ENCODE data around the gene TAL1. TPM values are rescaled to one million over a fixed set of nuclear protein-coding genes. Genes with fewer than 3 reads are reported as not detected.

Gene TAL1
- total RNA-seq, 4 donors from 2014 or later: 3.1 to 10.0 (median 5.7) TPM

DNA sequence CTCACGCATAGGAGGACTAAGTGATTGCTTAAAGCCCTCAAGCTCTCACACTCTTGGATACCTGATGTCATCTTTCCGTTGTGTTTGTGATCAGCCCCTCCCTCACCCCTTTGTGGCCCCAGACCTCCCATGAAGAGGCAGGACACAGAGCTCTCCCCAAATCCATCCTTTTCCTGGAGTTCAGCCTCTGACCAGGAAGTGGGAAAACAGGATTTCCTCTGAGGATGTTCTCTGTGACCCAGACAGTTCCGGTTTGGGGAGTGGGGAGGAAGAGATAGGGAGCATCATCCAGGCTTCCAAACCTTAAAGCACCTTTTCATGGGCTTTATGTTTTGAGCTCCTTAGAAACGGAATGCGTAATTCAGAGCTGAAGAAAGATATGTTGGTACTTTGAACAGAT lies 11.9 kb upstream of the TAL1 start:
- no peak for DNase-seq (ENCODE audit: low spot score in 2 of 2)
- TF ChIP-seq, protein P1, sequence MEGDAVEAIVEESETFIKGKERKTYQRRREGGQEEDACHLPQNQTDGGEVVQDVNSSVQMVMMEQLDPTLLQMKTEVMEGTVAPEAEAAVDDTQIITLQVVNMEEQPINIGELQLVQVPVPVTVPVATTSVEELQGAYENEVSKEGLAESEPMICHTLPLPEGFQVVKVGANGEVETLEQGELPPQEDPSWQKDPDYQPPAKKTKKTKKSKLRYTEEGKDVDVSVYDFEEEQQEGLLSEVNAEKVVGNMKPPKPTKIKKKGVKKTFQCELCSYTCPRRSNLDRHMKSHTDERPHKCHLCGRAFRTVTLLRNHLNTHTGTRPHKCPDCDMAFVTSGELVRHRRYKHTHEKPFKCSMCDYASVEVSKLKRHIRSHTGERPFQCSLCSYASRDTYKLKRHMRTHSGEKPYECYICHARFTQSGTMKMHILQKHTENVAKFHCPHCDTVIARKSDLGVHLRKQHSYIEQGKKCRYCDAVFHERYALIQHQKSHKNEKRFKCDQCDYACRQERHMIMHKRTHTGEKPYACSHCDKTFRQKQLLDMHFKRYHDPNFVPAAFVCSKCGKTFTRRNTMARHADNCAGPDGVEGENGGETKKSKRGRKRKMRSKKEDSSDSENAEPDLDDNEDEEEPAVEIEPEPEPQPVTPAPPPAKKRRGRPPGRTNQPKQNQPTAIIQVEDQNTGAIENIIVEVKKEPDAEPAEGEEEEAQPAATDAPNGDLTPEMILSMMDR (IDR thresholded peaks at IDR 0.05): no peak
- no peak for TF ChIP-seq EP300 (IDR thresholded peaks at IDR 0.05)
- TF ChIP-seq POLR2A (IDR thresholded peaks at IDR 0.05): no peak
- Histone ChIP-seq H3K9me3 (no peaks in the 10 kb centered on the region), H3K27ac (no peak overlapping the region), H3K36me3 (no peaks in the 10 kb centered on the region), H3K4me3 (no peak overlapping the region), H3K27me3 (peaks cover 0 to 35% of the 10 kb centered on the region in 2 donors), H3K4me1 (no peaks in the 10 kb centered on the region)
- WGBS, 2 donors: 61 to 63% methylated on average over 5 of the region's 5 CpGs

DNA sequence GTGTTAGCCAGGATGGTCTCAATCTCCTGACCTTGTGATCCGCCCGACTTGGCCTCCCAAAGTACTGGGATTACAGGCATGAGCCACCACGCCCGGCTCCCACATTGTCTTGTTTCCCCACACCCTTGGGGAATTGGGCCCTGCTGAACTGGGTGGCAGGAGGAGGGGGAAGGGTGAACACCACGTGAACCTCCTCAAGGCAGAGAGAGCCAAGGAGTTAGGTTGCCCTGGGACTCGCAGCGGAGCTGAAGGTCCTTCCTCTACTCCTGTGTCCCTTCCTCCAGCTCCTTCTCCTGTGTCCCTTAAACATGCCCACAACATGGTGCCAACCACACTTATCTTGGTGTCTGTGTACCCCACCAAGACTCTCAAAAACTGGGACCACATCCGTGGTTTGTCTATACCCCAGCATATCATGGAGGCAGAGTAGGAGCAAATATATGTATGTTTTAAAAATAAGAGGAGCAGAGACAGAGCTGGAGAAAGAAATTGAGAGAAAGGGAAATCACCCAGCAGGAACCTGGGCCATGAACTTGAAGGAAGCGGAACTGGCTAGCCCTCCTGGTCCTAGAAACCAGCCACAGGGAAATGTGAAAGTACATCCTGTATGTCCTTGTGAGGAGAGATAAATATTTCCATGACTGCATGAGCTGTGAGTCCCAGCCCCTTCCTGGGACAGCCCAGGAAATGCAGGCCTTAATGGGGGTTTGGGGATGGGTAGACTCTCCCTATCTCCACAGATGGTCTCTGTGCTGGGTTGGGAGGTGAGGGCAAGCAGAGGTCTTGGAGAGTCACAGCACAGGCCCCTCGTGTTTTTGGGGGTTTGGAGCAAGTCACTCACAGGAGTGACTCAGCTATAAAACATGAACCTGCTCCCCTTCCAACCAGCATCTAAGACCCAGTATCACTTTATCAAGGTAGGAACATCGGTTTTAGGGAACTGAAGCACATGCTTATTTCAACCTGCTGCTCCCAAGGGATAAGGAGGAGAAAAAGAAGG lies 9.4 kb upstream of the TAL1 start:
- Histone ChIP-seq H3K27me3 (peaks cover 0 to 35% of the 10 kb centered on the region in 2 donors), H3K36me3 (no peaks in the 10 kb centered on the region), H3K4me3 (no peak overlapping the region), H3K27ac (no peak overlapping the region), H3K4me1 (no peaks in the 10 kb centered on the region), H3K9me3 (no peaks in the 10 kb centered on the region)
- WGBS, 2 donors: 63 to 79% methylated on average over 11 of the region's 11 CpGs
- no peak for TF ChIP-seq EP300 (IDR thresholded peaks at IDR 0.05)
- TF ChIP-seq POLR2A (IDR thresholded peaks at IDR 0.05): no peak
- TF ChIP-seq, protein P1 (IDR thresholded peaks at IDR 0.05): no peak
- DNase-seq (ENCODE audit: low spot score in 2 of 2): no peak

DNA sequence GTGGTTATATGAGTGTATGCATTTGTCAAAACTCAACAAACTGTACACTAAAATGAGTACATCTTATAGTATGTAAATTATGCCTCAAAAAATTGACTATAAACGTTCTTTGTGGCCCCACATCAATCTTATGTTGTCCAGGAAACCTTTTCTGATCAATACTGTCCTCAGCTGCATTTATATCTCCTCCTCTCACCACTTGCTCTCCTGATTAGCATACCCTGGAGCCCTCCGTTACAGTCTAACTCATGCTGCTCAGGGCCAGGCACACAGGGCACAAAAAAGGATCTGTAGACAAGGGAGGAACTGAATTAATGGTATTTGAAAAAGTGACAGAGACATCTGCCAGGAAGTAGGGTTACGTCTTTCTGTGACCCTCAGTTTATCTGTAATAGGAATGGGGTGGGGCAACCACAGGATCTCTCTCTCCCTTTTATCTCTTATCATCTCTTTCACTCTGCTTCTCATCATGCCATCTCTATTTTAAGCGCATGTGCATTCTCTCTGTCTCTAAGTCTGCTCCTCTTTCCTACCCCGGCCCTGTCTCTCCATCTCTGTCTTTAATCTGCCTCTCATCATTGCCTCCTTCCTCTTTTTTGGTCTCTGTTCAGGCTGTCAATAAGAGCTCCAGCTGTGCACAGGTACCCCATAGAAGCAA lies 7.0 kb upstream of the TAL1 start:
- Histone ChIP-seq H3K27ac (no peak overlapping the region), H3K27me3 (peaks cover 0 to 46% of the 10 kb centered on the region in 2 donors), H3K4me3 (no peak overlapping the region), H3K36me3 (no peaks in the 10 kb centered on the region), H3K4me1 (peaks cover 0 to 4% (median 0%) of the 10 kb centered on the region in 4 donors), H3K9me3 (no peaks in the 10 kb centered on the region)
- 63 to 74% methylated on average over 5 of the region's 5 CpGs for WGBS, 2 donors
- DNase-seq (ENCODE audit: low spot score in 2 of 2): no peak
- TF ChIP-seq, protein P1 (IDR thresholded peaks at IDR 0.05): no peak
- TF ChIP-seq EP300 (IDR thresholded peaks at IDR 0.05) (no peak), POLR2A (IDR thresholded peaks at IDR 0.05) (no peak)

DNA sequence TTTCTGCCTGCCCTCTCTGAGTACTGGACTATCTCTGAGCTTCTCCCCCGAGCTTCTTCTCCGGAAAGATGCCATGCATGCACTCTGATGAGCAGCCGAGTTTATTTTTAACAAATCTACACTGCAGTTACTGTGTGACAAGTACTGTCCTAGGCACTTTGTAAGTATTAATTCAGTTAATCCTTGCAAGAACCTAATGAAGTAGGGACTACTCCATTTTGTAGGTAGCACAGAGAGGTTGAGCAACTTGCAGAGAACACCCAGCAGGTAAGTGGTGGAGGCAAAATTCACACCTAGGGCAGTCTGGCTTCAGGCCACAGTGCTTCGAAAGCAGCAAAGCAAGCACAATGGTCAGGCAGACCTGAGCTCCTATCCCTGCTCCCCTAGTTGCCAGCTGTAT lies 3.8 kb upstream of the TAL1 start:
- H3K9me3 ChIP-seq: no peaks in the 10 kb centered on the region
- H3K4me1 ChIP-seq: peaks cover 0 to 20% (median 11%) of the 10 kb centered on the region in 4 donors
- TF ChIP-seq EP300 (IDR thresholded peaks at IDR 0.05) (no peak), POLR2A (IDR thresholded peaks at IDR 0.05) (no peak)
- TF ChIP-seq, protein P1 (IDR thresholded peaks at IDR 0.05): no peak
- H3K27ac ChIP-seq: no peak overlapping the region
- H3K4me3 ChIP-seq: no peak overlapping the region
- no peaks in the 10 kb centered on the region for H3K36me3 ChIP-seq
- H3K27me3 ChIP-seq: peaks cover 0 to 55% of the 10 kb centered on the region in 2 donors
- no peak for DNase-seq (ENCODE audit: low spot score in 2 of 2)
- WGBS, 2 donors: 79 to 88% methylated on average over 4 of the region's 4 CpGs

Measured in tibial nerve (tissue), 4 donors.